ENCODE measurements around the gene ATF6B.
"Not testable (repeated sequence)": the region's sequence is repeated elsewhere in the genome, so short reads cannot be mapped to it uniquely, and the experiment has no call there.

The ATF6B gene

GRCh38 chr6:32079566-32080290 lies 48.3 kb downstream of the ATF6B start:
- no peak for DNase-seq

GRCh38 chr6:32076321-32076809 lies 51.7 kb downstream of the ATF6B start:
- DNase-seq, result no peak

- DNase-seq, result no peak
Observed at GRCh38 chr6:32075781-32076180, 52.3 kb downstream of the ATF6B start.

- DNase-seq, result no peak
Observed at GRCh38 chr6:32074996-32075532, 53.0 kb downstream of the ATF6B start.

GRCh38 chr6:32073613-32074012 lies 54.4 kb downstream of the ATF6B start:
- no peak for DNase-seq

- no peak for DNase-seq
Observed at GRCh38 chr6:32073101-32073500, 54.9 kb downstream of the ATF6B start.

- no peak for DNase-seq
Observed at GRCh38 chr6:32070814-32071543, 57.1 kb downstream of the ATF6B start.

- no peak for DNase-seq
Observed at GRCh38 chr6:32069878-32070515, 58.0 kb downstream of the ATF6B start.

GRCh38 chr6:32069460-32069859 lies 58.6 kb downstream of the ATF6B start:
- DNase-seq, result no peak

- DNase-seq, result no peak
Observed at GRCh38 chr6:32068867-32069266, 59.2 kb downstream of the ATF6B start.

- DNase-seq, result not testable (repeated sequence)
Observed at GRCh38 chr6:32068315-32068714, 59.7 kb downstream of the ATF6B start.

GRCh38 chr6:32067521-32067920 lies 60.5 kb downstream of the ATF6B start:
- DNase-seq, result not testable (repeated sequence)

Measured in SHP77 treated with DMSO at 0.1 percent for 48 hours (cell line).